ENCODE measurements around the gene CCL3. TPM values are rescaled to one million over a fixed set of nuclear protein-coding genes. Genes with fewer than 3 reads are reported as not detected.
"Not testable (repeated sequence)": the region's sequence is repeated elsewhere in the genome, so short reads cannot be mapped to it uniquely, and the experiment has no call there.

CCL3 gene
- total RNA-seq, 1 experiment from 2014 or later: not detected

DNA sequence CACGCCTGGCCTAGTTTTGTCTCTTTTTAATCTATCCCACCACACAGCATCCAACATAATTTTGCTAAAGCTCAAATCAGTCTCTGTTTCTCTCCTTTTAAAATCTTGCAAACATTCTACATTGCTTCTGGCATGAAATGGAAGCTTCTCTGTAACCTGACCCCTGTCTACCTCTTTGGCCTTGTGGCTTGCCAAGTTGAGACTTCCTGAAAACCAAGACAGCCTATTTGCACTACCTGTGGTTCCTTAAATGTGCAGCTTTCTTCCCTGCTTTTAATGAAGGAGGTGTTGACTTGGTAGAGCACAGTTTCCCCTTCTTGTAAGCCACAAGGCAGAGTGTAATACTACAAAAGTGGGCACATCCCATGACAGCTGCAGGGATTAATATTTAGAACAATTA lies 6.0 kb upstream of the CCL3 start:
- peaks cover 80% of the 10 kb centered on the region for H3K27me3 Mint-ChIP-seq (ENCODE audit: unreplicated experiment)
- no TSS peak for BruUV-seq (replicated peaks)
- H3K9me3 Mint-ChIP-seq (ENCODE audit: low read depth, unreplicated experiment): no peaks in the 10 kb centered on the region
- DNase-seq: no peak
- H3K4me3 Mint-ChIP-seq (ENCODE audit: low read depth, unreplicated experiment): no peak overlapping the region
- no peaks in the 10 kb centered on the region for H3K36me3 Mint-ChIP-seq (ENCODE audit: insufficient read depth, unreplicated experiment)
- TF ChIP-seq, protein P1, sequence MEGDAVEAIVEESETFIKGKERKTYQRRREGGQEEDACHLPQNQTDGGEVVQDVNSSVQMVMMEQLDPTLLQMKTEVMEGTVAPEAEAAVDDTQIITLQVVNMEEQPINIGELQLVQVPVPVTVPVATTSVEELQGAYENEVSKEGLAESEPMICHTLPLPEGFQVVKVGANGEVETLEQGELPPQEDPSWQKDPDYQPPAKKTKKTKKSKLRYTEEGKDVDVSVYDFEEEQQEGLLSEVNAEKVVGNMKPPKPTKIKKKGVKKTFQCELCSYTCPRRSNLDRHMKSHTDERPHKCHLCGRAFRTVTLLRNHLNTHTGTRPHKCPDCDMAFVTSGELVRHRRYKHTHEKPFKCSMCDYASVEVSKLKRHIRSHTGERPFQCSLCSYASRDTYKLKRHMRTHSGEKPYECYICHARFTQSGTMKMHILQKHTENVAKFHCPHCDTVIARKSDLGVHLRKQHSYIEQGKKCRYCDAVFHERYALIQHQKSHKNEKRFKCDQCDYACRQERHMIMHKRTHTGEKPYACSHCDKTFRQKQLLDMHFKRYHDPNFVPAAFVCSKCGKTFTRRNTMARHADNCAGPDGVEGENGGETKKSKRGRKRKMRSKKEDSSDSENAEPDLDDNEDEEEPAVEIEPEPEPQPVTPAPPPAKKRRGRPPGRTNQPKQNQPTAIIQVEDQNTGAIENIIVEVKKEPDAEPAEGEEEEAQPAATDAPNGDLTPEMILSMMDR (IDR thresholded peaks at IDR 0.05; ENCODE audit: unreplicated experiment): no peak
- intact Hi-C loops (cut with micrococcal nuclease; ENCODE audit: unreplicated experiment): no loop called here
- CTCF ChIA-PET: no interaction called here
- no peaks in the 10 kb centered on the region for H3K4me1 Mint-ChIP-seq (ENCODE audit: low read depth, unreplicated experiment)
- H3K27ac Mint-ChIP-seq (ENCODE audit: unreplicated experiment): no peak overlapping the region

DNA sequence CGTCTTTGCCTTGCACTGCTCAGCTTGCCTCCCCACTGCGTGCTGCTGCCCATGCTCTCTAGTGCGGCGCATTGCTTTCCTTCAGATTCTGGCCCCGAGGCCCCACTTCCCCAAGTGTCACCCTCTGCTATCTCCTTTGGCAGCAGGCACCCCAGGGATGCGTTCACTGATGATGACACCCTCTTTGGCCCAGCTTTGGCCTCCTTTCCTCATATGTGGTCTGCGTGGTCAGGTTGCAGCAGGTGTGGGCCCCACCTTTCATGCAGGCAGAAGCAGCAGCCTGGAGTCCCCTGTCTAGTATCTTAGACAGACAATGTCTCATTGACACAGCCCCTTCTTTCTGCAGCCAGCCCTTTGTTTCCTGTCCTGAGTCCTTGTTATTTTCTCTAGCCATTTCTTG lies 4.8 kb upstream of the CCL3 start:
- DNase-seq: no peak
- no TSS peak for BruUV-seq (replicated peaks)
- intact Hi-C loops (cut with micrococcal nuclease; ENCODE audit: unreplicated experiment): no loop called here
- CTCF ChIA-PET: no interaction called here
- H3K36me3 Mint-ChIP-seq (ENCODE audit: insufficient read depth, unreplicated experiment): no peaks in the 10 kb centered on the region
- TF ChIP-seq, protein P1 (IDR thresholded peaks at IDR 0.05; ENCODE audit: unreplicated experiment): no peak
- no peak overlapping the region for H3K4me3 Mint-ChIP-seq (ENCODE audit: low read depth, unreplicated experiment)
- H3K4me1 Mint-ChIP-seq (ENCODE audit: low read depth, unreplicated experiment): no peaks in the 10 kb centered on the region
- no peak overlapping the region for H3K27ac Mint-ChIP-seq (ENCODE audit: unreplicated experiment)
- peaks cover 77% of the 10 kb centered on the region for H3K27me3 Mint-ChIP-seq (ENCODE audit: unreplicated experiment)
- no peaks in the 10 kb centered on the region for H3K9me3 Mint-ChIP-seq (ENCODE audit: low read depth, unreplicated experiment)

DNA sequence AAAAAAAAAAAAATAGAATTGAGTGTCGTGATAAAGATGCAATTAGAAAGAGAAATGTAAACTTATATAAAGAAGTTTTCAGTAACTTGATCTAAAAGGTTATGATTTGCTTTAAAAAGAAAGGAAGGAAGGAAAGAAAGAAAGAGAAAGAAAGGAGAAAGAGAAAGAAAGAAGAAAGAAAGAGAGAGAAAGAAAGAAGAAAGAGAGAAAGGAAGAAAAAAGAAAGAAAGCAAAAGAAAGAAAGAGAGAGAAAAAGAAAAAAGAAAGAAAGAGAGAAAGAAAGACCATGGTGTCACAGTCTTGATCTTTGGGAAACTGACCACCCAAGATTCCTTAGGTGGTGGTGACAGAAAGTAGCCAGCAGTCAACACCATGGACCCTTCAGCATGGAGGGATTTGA lies 4.3 kb upstream of the CCL3 start:
- Mint-ChIP-seq H3K4me3 (ENCODE audit: low read depth, unreplicated experiment) (no peak overlapping the region), H3K4me1 (ENCODE audit: low read depth, unreplicated experiment) (no peaks in the 10 kb centered on the region), H3K27me3 (ENCODE audit: unreplicated experiment) (peaks cover 77% of the 10 kb centered on the region), H3K9me3 (ENCODE audit: low read depth, unreplicated experiment) (no peaks in the 10 kb centered on the region), H3K36me3 (ENCODE audit: insufficient read depth, unreplicated experiment) (no peaks in the 10 kb centered on the region), H3K27ac (ENCODE audit: unreplicated experiment) (no peak overlapping the region)
- CTCF ChIA-PET: no interaction called here
- TF ChIP-seq, protein P1 (IDR thresholded peaks at IDR 0.05; ENCODE audit: unreplicated experiment): no peak
- BruUV-seq (replicated peaks): no TSS peak
- intact Hi-C loops (cut with micrococcal nuclease; ENCODE audit: unreplicated experiment): no loop called here
- no peak for DNase-seq

DNA sequence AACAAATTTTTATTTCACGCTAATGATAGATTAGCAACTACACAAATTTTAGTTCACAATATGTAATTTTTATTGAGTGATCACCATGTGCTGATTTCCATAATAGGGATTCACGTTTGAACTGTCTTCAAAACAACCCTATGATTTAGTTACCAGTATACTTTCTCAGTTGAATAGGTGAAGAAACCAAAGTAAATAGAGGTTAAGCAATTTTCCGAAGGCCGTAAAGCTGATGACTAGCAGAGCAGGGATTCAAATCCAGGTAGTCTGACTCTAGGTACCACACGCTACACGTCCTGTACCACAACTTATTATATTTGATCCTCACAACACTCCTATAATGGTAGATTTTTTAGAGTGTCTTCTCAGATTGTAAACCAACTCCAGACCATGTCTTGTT lies 2.8 kb upstream of the CCL3 start:
- H3K27me3 Mint-ChIP-seq (ENCODE audit: unreplicated experiment): peaks cover 78% of the 10 kb centered on the region
- DNase-seq; intact Hi-C loops (cut with micrococcal nuclease; ENCODE audit: unreplicated experiment); H3K4me3 Mint-ChIP-seq (ENCODE audit: low read depth, unreplicated experiment); H3K4me1 Mint-ChIP-seq (ENCODE audit: low read depth, unreplicated experiment); H3K9me3 Mint-ChIP-seq (ENCODE audit: low read depth, unreplicated experiment); H3K36me3 Mint-ChIP-seq (ENCODE audit: insufficient read depth, unreplicated experiment); H3K27ac Mint-ChIP-seq (ENCODE audit: unreplicated experiment); BruUV-seq (replicated peaks); CTCF ChIA-PET: not testable (repeated sequence)

DNA sequence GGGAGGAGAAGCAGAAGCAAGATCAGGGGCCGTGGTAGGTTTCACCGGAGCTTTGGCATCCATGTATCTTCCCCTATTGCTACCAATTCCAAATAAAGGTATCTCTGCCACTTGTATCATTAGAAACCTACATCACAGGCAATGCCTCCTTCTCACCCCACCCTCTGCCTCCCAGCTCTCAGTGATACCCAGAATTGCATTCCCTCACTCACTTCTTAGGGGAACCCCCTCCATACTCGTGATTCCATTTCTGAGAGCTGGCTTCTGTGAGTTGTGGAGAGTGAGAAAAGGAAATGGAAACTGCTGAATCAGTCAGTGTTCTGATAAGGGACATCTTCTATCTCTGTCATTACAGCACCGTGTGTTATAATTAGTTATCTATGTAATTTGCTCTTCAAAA lies 2.3 kb upstream of the CCL3 start:
- intact Hi-C loops (cut with micrococcal nuclease; ENCODE audit: unreplicated experiment): no loop called here
- Mint-ChIP-seq H3K27ac (ENCODE audit: unreplicated experiment) (no peak overlapping the region), H3K4me1 (ENCODE audit: low read depth, unreplicated experiment) (no peaks in the 10 kb centered on the region), H3K36me3 (ENCODE audit: insufficient read depth, unreplicated experiment) (no peaks in the 10 kb centered on the region), H3K4me3 (ENCODE audit: low read depth, unreplicated experiment) (no peak overlapping the region), H3K27me3 (ENCODE audit: unreplicated experiment) (peaks cover 83% of the 10 kb centered on the region), H3K9me3 (ENCODE audit: low read depth, unreplicated experiment) (no peaks in the 10 kb centered on the region)
- CTCF ChIA-PET: no interaction called here
- TF ChIP-seq, protein P1 (IDR thresholded peaks at IDR 0.05; ENCODE audit: unreplicated experiment): no peak
- no peak for DNase-seq
- BruUV-seq (replicated peaks): no TSS peak
